GM23338 (cell line): ENCODE results near the gene CD80. TPM values are rescaled to one million over a fixed set of nuclear protein-coding genes. Genes with fewer than 3 reads are reported as not detected.

Experiments used
- ATAC-seq: fragments of 200-7000 bp; cut with Tn5 transposase; 3 replicates; pipeline ENCODE4 v1.9.1; 2020
- DNase-seq: peaks from one replicate; pipeline ENCODE4 v3.0.0-alpha.2; 2015; ENCODE audit warnings: low spot score
- H2AFZ ChIP-seq: fragments of 200-600 bp; sonication (generic); 2 replicates; pipeline ENCODE4 v1.8.0; 2016; ENCODE audit warnings: antibody characterized with exemption, mild to moderate bottlenecking, moderate library complexity
- H3F3A ChIP-seq: fragments of 200-600 bp; sonication (generic); replicated peaks from 2 replicates; pipeline ENCODE4 v1.8.0; 2017; ENCODE audit warnings: antibody characterized with exemption, mixed run types, low read depth
- H3K27ac ChIP-seq: fragments of 200-600 bp; sonication (generic); 2 replicates; pipeline ENCODE4 v1.6.1; 2016; ENCODE audit warnings: low read depth
- H3K27me3 ChIP-seq: fragments of 200-600 bp; sonication (generic); 2 replicates; pipeline ENCODE4 v1.8.0; 2016; ENCODE audit warnings: mild to moderate bottlenecking, mixed run types, moderate library complexity; ENCODE audit not compliant: insufficient read depth
- H3K36me3 ChIP-seq: fragments of 200-600 bp; sonication (generic); 2 replicates; pipeline ENCODE4 v1.8.0; 2016; ENCODE audit warnings: mild to moderate bottlenecking; ENCODE audit not compliant: insufficient read depth
- H3K4me1 ChIP-seq: fragments of 200-600 bp; sonication (generic); 2 replicates; pipeline ENCODE4 v1.8.0; 2016; ENCODE audit warnings: mild to moderate bottlenecking, moderate library complexity; ENCODE audit not compliant: insufficient read depth
- H3K4me2 ChIP-seq: fragments of 200-600 bp; sonication (generic); 2 replicates; pipeline ENCODE4 v1.7.1; 2017; ENCODE audit warnings: mixed run types
- H3K4me3 ChIP-seq: fragments of 200-600 bp; sonication (generic); 2 replicates; pipeline ENCODE4 v1.6.1; 2016; ENCODE audit warnings: mixed run types
- H3K79me2 ChIP-seq: fragments of 200-600 bp; sonication (generic); replicated peaks from 2 replicates; pipeline ENCODE4 v1.8.0; 2017; ENCODE audit warnings: mild to moderate bottlenecking; ENCODE audit not compliant: insufficient read depth
- H3K9me2 ChIP-seq: fragments of 200-600 bp; sonication (generic); 2 replicates; pipeline ENCODE4 v1.8.0; 2017; ENCODE audit not compliant: insufficient read depth
- H4K20me1 ChIP-seq: fragments of 200-600 bp; sonication (generic); replicated peaks from 2 replicates; pipeline ENCODE4 v1.8.0; 2017; ENCODE audit warnings: mild to moderate bottlenecking; ENCODE audit not compliant: insufficient read depth
- H3K27ac Mint-ChIP-seq: 2 replicates; pipeline ENCODE4 v1.8.0; 2020; ENCODE audit warnings: inconsistent platforms, mild to moderate bottlenecking, moderate library complexity, mixed read lengths
- H3K27me3 Mint-ChIP-seq: 3 replicates; pipeline ENCODE4 v1.8.0; 2022; ENCODE audit warnings: low read depth, mild to moderate bottlenecking, moderate library complexity, mixed read lengths, inconsistent platforms; ENCODE audit not compliant: insufficient read depth, poor library complexity
- H3K36me3 Mint-ChIP-seq: 3 replicates; pipeline ENCODE4 v1.8.0; 2021; ENCODE audit warnings: low read depth, mild to moderate bottlenecking, inconsistent platforms, moderate library complexity, mixed read lengths
- H3K4me1 Mint-ChIP-seq: 3 replicates; pipeline ENCODE4 v1.8.0; 2020; ENCODE audit warnings: mild to moderate bottlenecking, inconsistent platforms, mixed read lengths
- H3K4me3 Mint-ChIP-seq: 3 replicates; pipeline ENCODE4 v1.8.0; 2021; ENCODE audit warnings: moderate library complexity, mild to moderate bottlenecking, inconsistent platforms, mixed read lengths
- H3K9me3 Mint-ChIP-seq: 3 replicates; pipeline ENCODE4 v1.8.0; 2020; ENCODE audit warnings: moderate library complexity, mild to moderate bottlenecking, inconsistent platforms, mixed read lengths
- CREB1 ChIP-seq: fragments of 250-450 bp; sonication (Bioruptor Pico); IDR thresholded peaks from 2 replicates; pipeline ENCODE4 v1.5.0; 2020; ENCODE audit warnings: low read depth, mild to moderate bottlenecking, moderate library complexity
- ETS1 ChIP-seq: IDR thresholded peaks from 2 replicates; pipeline ENCODE4 v1.6.1; 2016; ENCODE audit warnings: antibody characterized with exemption
- EZH2phosphoT487 ChIP-seq: fragments of 200-600 bp; sonication (generic); IDR thresholded peaks from one replicate; pipeline ENCODE4 v1.8.1; 2018; ENCODE audit warnings: antibody characterized with exemption; ENCODE audit not compliant: unreplicated experiment
- NANOG ChIP-seq: IDR thresholded peaks from 2 replicates; pipeline ENCODE4 v1.6.1; 2016; ENCODE audit warnings: antibody characterized with exemption, borderline replicate concordance
- POLR2AphosphoS5 ChIP-seq: IDR thresholded peaks from 2 replicates; pipeline ENCODE4 v1.6.1; 2016; ENCODE audit warnings: antibody characterized with exemption, low read depth
- STAT1 ChIP-seq: IDR thresholded peaks from one replicate; pipeline ENCODE4 v1.6.1; 2016; ENCODE audit warnings: antibody characterized with exemption; ENCODE audit not compliant: unreplicated experiment
- ZNF462 ChIP-seq: fragments of 250-450 bp; sonication (Bioruptor Pico); IDR thresholded peaks from 2 replicates; pipeline ENCODE4 v1.5.0; 2020; ENCODE audit warnings: mild to moderate bottlenecking, moderate library complexity
- polyA plus RNA-seq: library from polyadenylated mRNA; unstranded; fragments of >200 nt; fragmentation: Nextera tagmentation; extraction: Ambion mirVana; gene quantifications from 2 replicates; pipeline ENCODE4 v1.2.1, GENCODE V29; 2016
- total RNA-seq: library from RNA; depleted of rRNA; stranded (reverse); fragments of >200 nt; shearing (Covaris generic); gene quantifications from 2 replicates; pipeline ENCODE4 v1.2.3, GENCODE V29; 2014

CD80 gene
- total and polyA plus RNA-seq, 2 experiments from 2014 or later, result not detected

GRCh38 chr3:119508172-119508845 lies 51.1 kb downstream of the CD80 start:
- no peaks in the 10 kb centered on the region for H3K9me2 ChIP-seq
- no peaks in the 10 kb centered on the region for H3F3A ChIP-seq
- Mint-ChIP-seq H3K9me3 (no peaks in the 10 kb centered on the region), H3K4me1 (no peaks in the 10 kb centered on the region), H3K36me3 (peaks cover 53% of the 10 kb centered on the region), H3K27ac (no peak overlapping the region), H3K4me3 (no peak overlapping the region), H3K27me3 (no peaks in the 10 kb centered on the region)
- no peaks in the 10 kb centered on the region for H3K27me3 ChIP-seq
- no peak for ATAC-seq
- H3K4me1 ChIP-seq, result no peaks in the 10 kb centered on the region
- H3K27ac ChIP-seq, result peak overlapping the region; percentile 48; the same call in 1 of the 2 replicates
- H2AFZ ChIP-seq, result no peak overlapping the region
- TF ChIP-seq ZNF462, result no peak
- no peak for TF ChIP-seq POLR2AphosphoS5
- no peak for TF ChIP-seq EZH2phosphoT487
- TF ChIP-seq STAT1, result no peak
- TF ChIP-seq CREB1, result no peak
- TF ChIP-seq ETS1, result no peak
- no peak for TF ChIP-seq NANOG
- H3K4me2 ChIP-seq, result no peak overlapping the region
- DNase-seq, result no peak
- H3K4me3 ChIP-seq, result no peak overlapping the region
- H4K20me1 ChIP-seq, result peaks cover 14% of the 10 kb centered on the region
- no peaks in the 10 kb centered on the region; the same call in 1 of the 2 replicates for H3K79me2 ChIP-seq
- peaks cover 46% of the 10 kb centered on the region for H3K36me3 ChIP-seq
